ENCODE results near the gene NEB.

GRCh38 chr2:151777487-151777886, 43.2 kb upstream of the NEB start:
- TF ChIP-seq CTCF (IDR thresholded peaks at IDR 0.05) (no peak), POLR2A (IDR thresholded peaks at IDR 0.05) (no peak)
